GM21381 (cell line): ENCODE data around the gene STRA6.

Source experiments
- ATAC-seq: cut with Tn5 transposase; IDR thresholded peaks from one replicate; pipeline ENCODE4 v1.9.1; 2021; ENCODE audit warnings: mild to moderate bottlenecking, moderate library complexity; ENCODE audit not compliant: unreplicated experiment

The STRA6 gene

DNA sequence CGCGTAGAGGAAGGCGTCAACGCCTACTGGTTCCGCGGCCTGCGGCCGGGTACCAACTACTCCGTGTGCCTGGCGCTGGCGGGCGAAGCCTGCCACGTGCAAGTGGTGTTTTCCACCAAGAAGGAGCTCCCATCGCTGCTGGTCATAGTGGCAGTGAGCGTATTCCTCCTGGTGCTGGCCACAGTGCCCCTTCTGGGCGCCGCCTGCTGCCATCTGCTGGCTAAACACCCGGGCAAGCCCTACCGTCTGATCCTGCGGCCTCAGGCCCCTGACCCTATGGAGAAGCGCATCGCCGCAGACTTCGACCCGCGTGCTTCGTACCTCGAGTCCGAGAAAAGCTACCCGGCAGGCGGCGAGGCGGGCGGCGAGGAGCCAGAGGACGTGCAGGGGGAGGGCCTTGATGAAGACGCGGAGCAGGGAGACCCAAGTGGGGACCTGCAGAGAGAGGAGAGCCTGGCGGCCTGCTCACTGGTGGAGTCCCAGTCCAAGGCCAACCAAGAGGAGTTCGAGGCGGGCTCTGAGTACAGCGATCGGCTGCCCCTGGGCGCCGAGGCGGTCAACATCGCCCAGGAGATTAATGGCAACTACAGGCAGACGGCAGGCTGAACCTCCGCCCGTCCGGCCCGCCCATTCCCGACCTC is 68.1 kb downstream of the STRA6 start:
- no peak for ATAC-seq

DNA sequence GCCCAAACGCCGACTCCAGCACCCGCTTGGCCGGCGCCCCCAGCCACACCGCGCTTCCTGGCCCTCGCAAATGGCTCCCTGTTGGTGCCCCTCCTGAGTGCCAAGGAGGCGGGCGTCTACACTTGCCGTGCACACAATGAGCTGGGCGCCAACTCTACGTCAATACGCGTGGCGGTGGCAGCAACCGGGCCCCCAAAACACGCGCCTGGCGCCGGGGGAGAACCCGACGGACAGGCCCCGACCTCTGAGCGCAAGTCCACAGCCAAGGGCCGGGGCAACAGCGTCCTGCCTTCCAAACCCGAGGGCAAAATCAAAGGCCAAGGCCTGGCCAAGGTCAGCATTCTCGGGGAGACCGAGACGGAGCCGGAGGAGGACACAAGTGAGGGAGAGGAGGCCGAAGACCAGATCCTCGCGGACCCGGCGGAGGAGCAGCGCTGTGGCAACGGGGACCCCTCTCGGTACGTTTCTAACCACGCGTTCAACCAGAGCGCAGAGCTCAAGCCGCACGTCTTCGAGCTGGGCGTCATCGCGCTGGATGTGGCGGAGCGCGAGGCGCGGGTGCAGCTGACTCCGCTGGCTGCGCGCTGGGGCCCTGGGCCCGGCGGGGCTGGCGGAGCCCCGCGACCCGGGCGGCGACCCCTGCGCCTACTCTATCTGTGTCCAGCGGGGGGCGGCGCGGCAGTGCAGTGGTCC is 68.7 kb downstream of the STRA6 start:
- ATAC-seq = no peak

DNA sequence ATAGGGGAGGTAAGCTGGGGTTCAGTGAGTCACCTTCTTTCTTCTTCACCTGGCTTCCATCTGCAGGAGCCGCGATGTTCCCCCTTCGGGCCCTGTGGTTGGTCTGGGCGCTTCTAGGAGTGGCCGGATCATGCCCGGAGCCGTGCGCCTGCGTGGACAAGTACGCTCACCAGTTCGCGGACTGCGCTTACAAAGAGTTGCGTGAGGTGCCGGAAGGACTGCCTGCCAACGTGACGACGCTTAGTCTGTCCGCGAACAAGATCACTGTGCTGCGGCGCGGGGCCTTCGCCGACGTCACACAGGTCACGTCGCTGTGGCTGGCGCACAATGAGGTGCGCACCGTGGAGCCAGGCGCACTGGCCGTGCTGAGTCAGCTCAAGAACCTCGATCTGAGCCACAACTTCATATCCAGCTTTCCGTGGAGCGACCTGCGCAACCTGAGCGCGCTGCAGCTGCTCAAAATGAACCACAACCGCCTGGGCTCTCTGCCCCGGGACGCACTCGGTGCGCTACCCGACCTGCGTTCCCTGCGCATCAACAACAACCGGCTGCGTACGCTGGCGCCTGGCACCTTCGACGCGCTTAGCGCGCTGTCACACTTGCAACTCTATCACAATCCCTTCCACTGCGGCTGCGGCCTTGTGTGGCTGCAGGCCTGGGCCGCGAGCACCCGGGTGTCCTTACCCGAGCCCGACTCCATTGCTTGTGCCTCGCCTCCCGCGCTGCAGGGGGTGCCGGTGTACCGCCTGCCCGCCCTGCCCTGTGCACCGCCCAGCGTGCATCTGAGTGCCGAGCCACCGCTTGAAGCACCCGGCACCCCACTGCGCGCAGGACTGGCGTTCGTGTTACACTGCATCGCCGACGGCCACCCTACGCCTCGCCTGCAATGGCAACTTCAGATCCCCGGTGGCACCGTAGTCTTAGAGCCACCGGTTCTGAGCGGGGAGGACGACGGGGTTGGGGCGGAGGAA is 69.6 kb downstream of the STRA6 start:
- no peak for ATAC-seq

GRCh38 chr15:74131628-74132413 is 70.8 kb downstream of the STRA6 start:
- ATAC-seq = no peak

- no peak for ATAC-seq
Observed at GRCh38 chr15:74130849-74131627, 71.5 kb downstream of the STRA6 start.

GRCh38 chr15:74130155-74130848 is 72.3 kb downstream of the STRA6 start, which contains the start of gene ISLR2:
ISLR2 (plus strand) TSS chr15:74130586; CDS start chr15:74132755, 2,169 bp downstream.
- ATAC-seq = no peak

DNA sequence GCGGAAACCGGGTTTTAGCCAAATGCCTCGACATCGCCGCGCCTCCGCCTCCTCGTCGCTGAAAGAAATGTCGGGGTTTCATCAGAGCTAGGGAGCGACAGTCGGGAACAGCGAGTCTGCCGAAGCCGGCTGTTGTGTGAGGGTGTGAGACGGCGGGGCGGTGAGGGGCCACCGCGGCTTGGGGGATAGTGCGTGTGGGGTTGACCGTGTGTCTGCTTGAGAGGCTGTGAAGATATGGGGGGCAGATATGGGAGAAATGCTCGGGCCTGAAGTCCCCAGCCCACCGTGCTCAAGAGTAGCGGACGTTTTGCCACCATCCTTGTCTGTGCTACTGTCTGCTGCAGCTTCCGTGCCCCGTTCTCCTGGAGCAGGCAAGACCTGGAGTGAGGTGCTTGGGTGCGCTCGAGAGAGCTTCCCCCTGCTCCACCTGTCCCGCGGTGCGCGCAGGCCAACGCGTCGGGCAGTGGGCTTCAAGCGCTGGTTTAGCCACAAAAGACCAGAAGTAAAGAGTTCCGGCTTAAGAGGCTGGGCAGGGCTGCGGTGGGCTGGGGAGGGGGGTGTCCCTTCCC is 72.9 kb downstream of the STRA6 start:
- ATAC-seq = no peak
